ENCODE data around the gene TRAF3.

- no peak for TF ChIP-seq CTCF (IDR thresholded peaks at IDR 0.05; ENCODE audit: insufficient read depth, low read length, poor library complexity, severe bottlenecking)
- TF ChIP-seq EZH2phosphoT487 (conservative IDR thresholded peaks at IDR 0.05; ENCODE audit: low read length), result no peak
Measured at GRCh38 chr14:102758087-102758486, 19.2 kb upstream of the TRAF3 start.
